ENCODE results near the gene VAV3. TPM values are rescaled to one million over a fixed set of nuclear protein-coding genes. Genes with fewer than 3 reads are reported as not detected.

Gene VAV3
- total and polyA plus RNA-seq, 2 experiments from 2014 or later = under 0.01 to 0.24 TPM

DNA sequence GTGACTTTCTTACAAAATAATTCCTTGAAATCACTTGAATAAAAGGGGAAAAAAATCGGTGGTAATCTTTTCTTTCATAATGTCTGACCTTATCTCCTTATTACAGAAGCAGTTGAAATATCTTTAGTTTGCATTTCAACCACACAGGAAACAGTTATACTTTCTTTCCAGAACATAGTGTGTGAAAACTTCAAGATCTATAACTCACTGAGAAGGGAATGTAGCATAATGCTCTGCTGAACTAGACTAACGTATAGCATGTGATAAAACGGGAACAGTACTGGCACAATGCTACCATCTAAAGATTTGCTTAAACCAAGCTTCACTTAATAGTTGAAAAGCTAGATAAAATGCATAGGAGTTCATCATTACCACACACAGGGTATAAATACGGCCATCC is 45.0 kb downstream of the VAV3 start:
- Histone ChIP-seq H3K27ac (no peak overlapping the region), H3K36me3 (ENCODE audit: low read depth) (no peaks in the 10 kb centered on the region), H3K79me2 (ENCODE audit: insufficient read depth) (no peaks in the 10 kb centered on the region), H2AFZ (no peak overlapping the region), H3K9ac (no peak overlapping the region), H3K9me3 (ENCODE audit: low read depth) (no peaks in the 10 kb centered on the region), H3F3A (ENCODE audit: insufficient read depth) (no peaks in the 10 kb centered on the region), H4K20me1 (ENCODE audit: insufficient read depth) (no peaks in the 10 kb centered on the region), H3K27me3 (replicated peaks; ENCODE audit: insufficient read depth) (no peaks in the 10 kb centered on the region), H3K4me1 (ENCODE audit: insufficient read depth) (no peaks in the 10 kb centered on the region), H3K9me2 (ENCODE audit: insufficient read depth) (no peaks in the 10 kb centered on the region), H3K4me2 (ENCODE audit: unreplicated experiment) (no peak overlapping the region), H3K4me3 (no peak overlapping the region)
- in situ Hi-C loops (cut with MboI) = no loop called here
- WGBS, 2 experiments (ENCODE audit: low coverage in 1 of 2, low lambda C conversion rate in 2 of 2, missing lambda C conversion rate in 2 of 2) = 72% methylated on average over 4 of the region's 4 CpGs
- TF ChIP-seq EZH2 (IDR thresholded peaks at IDR 0.05; ENCODE audit: insufficient read depth, poor library complexity, severe bottlenecking) (no peak), EZH2phosphoT487 (IDR thresholded peaks at IDR 0.05; ENCODE audit: insufficient read depth, low read depth) (no peak)
- no peak for DNase-seq

DNA sequence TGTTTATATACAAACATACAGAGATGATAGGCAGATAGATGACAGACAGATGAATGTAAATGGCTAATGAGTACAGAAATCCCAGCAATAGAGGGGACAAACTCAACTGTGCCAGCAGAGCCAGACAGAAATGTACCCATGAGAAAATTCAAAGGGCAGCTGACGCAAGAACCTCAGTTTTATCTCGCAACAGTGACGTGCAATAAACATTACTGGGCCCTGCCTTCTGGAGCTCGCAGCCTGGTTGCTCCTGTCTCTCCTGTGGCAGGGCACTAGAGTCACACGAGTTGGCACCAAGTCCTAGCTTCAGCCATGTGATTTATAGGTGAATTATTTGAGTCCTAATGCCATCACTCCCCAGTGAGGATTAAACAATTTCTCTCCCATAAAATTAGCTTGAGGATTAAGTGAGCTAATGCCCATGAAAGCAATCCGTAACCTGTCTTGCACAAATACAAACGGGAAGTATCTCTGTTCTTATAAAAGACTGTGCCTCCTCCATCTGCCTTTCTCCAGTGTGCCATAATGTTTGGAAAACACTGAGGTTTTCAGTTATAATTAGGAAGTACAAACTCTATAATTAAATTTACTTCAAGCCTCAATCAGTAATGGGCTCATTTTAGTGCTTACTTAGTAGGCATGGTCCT is 50.7 kb downstream of the VAV3 start:
- H3K4me2 ChIP-seq (ENCODE audit: unreplicated experiment) = no peak overlapping the region
- DNase-seq = no peak
- no peak overlapping the region for H3K9ac ChIP-seq
- H3K4me3 ChIP-seq = no peak overlapping the region
- no peaks in the 10 kb centered on the region for H3K9me2 ChIP-seq (ENCODE audit: insufficient read depth)
- TF ChIP-seq EZH2 (IDR thresholded peaks at IDR 0.05; ENCODE audit: insufficient read depth, poor library complexity, severe bottlenecking) (no peak), EZH2phosphoT487 (IDR thresholded peaks at IDR 0.05; ENCODE audit: insufficient read depth, low read depth) (no peak)
- H3K9me3 ChIP-seq (ENCODE audit: low read depth) = no peaks in the 10 kb centered on the region
- no peaks in the 10 kb centered on the region for H3F3A ChIP-seq (ENCODE audit: insufficient read depth)
- H3K36me3 ChIP-seq (ENCODE audit: low read depth) = no peaks in the 10 kb centered on the region
- H4K20me1 ChIP-seq (ENCODE audit: insufficient read depth) = no peaks in the 10 kb centered on the region
- in situ Hi-C loops (cut with MboI) = no loop called here
- H3K27ac ChIP-seq = no peak overlapping the region
- WGBS, 2 experiments (ENCODE audit: low coverage in 1 of 2, low lambda C conversion rate in 2 of 2, missing lambda C conversion rate in 2 of 2) = 86 to 90% methylated on average over 7 of the region's 7 CpGs
- H3K27me3 ChIP-seq (replicated peaks; ENCODE audit: insufficient read depth) = no peaks in the 10 kb centered on the region
- no peak overlapping the region for H2AFZ ChIP-seq
- no peaks in the 10 kb centered on the region for H3K79me2 ChIP-seq (ENCODE audit: insufficient read depth)
- H3K4me1 ChIP-seq (ENCODE audit: insufficient read depth) = no peaks in the 10 kb centered on the region

DNA sequence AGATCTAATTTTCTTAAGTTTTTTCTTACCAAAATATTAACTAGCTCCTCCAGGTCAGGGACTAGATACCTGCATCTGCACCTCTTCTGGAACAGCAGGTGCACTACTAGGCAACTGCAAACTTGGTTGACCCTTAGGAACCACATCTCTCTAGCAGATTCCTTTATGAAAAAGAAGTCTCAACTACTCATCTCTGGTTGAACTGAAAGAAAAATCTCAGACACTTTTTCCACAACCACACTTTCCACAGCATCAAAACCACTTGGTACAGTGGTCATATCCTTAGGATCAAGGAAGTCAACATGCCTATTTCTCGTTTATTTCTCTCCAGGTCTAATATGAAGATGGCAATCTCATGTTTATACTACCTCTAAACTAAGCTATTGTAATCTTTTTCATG is 52.3 kb downstream of the VAV3 start:
- Histone ChIP-seq H3K27me3 (replicated peaks; ENCODE audit: insufficient read depth) (no peaks in the 10 kb centered on the region), H3K79me2 (ENCODE audit: insufficient read depth) (no peaks in the 10 kb centered on the region), H2AFZ (no peak overlapping the region), H3K9me3 (ENCODE audit: low read depth) (no peaks in the 10 kb centered on the region), H3F3A (ENCODE audit: insufficient read depth) (no peaks in the 10 kb centered on the region), H3K4me1 (ENCODE audit: insufficient read depth) (no peaks in the 10 kb centered on the region), H3K36me3 (ENCODE audit: low read depth) (no peaks in the 10 kb centered on the region), H3K9me2 (ENCODE audit: insufficient read depth) (no peaks in the 10 kb centered on the region), H3K9ac (no peak overlapping the region), H3K4me3 (no peak overlapping the region), H3K27ac (no peak overlapping the region), H4K20me1 (ENCODE audit: insufficient read depth) (no peaks in the 10 kb centered on the region), H3K4me2 (ENCODE audit: unreplicated experiment) (no peak overlapping the region)
- no peak for DNase-seq
- no peak for TF ChIP-seq EZH2phosphoT487 (IDR thresholded peaks at IDR 0.05; ENCODE audit: insufficient read depth, low read depth)
- no peak for TF ChIP-seq EZH2 (IDR thresholded peaks at IDR 0.05; ENCODE audit: insufficient read depth, poor library complexity, severe bottlenecking)
- 85 to 87% methylated on average over 1 of the region's 1 CpG for WGBS, 2 experiments (ENCODE audit: low coverage in 1 of 2, low lambda C conversion rate in 2 of 2, missing lambda C conversion rate in 2 of 2)
- in situ Hi-C loops (cut with MboI) = no loop called here

DNA sequence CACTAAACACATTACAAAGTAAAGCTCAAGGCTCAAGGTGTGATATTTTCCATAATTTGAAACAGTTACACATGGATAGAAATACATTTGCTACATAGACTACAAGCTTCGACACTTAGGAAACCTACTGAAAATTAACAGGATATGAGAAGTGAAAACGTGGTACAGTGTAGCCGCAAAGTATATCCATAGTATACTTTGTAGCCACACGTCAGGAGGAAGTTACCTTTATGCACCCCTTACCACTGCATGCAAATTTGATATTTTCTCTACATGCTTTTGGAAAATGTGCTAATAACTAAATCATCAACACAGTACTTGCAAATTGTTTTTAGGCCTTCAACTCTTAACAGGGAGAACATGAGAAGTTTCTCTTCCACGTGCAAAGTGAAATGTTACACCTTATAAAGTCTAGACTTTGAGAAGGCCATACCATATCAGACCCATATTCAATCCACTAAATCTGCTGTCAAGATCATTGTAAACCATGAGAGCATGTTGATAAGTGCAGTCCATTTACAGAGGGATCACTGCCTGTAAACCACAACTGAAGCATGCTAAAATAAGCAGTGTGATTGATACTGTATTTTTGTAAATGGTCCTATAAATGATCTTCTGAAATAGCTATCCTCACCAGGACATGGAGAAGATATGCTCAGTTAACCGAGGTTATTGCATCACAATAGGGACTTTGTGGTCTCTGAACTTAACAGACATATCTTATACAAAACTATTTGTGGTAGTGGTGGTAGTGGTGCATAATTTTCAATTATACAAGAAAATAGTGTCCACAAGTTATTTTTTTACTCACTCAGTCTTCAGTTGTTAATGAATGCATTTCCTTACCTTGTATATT is 64.7 kb downstream of the VAV3 start:
- Histone ChIP-seq H3K79me2 (ENCODE audit: insufficient read depth) (no peaks in the 10 kb centered on the region), H3F3A (ENCODE audit: insufficient read depth) (no peaks in the 10 kb centered on the region), H4K20me1 (ENCODE audit: insufficient read depth) (no peaks in the 10 kb centered on the region), H3K9me2 (ENCODE audit: insufficient read depth) (no peaks in the 10 kb centered on the region), H3K27me3 (replicated peaks; ENCODE audit: insufficient read depth) (no peaks in the 10 kb centered on the region), H3K36me3 (ENCODE audit: low read depth) (no peaks in the 10 kb centered on the region), H3K4me1 (ENCODE audit: insufficient read depth) (no peaks in the 10 kb centered on the region), H3K4me2 (ENCODE audit: unreplicated experiment) (no peak overlapping the region), H3K9ac (no peak overlapping the region), H3K9me3 (ENCODE audit: low read depth) (no peaks in the 10 kb centered on the region), H3K27ac (no peak overlapping the region), H2AFZ (no peak overlapping the region), H3K4me3 (no peak overlapping the region)
- 75 to 81% methylated on average over 6 of the region's 6 CpGs for WGBS, 2 experiments (ENCODE audit: low coverage in 1 of 2, low lambda C conversion rate in 2 of 2, missing lambda C conversion rate in 2 of 2)
- DNase-seq = no peak
- no peak for TF ChIP-seq EZH2 (IDR thresholded peaks at IDR 0.05; ENCODE audit: insufficient read depth, poor library complexity, severe bottlenecking)
- TF ChIP-seq EZH2phosphoT487 (IDR thresholded peaks at IDR 0.05; ENCODE audit: insufficient read depth, low read depth) = no peak
- in situ Hi-C loops (cut with MboI) = no loop called here
